Measurements from ENCODE around the gene IL31RA.
"Not testable (repeated sequence)": the region's sequence is repeated elsewhere in the genome, so short reads cannot be mapped to it uniquely, and the experiment has no call there.

IL31RA gene

DNA sequence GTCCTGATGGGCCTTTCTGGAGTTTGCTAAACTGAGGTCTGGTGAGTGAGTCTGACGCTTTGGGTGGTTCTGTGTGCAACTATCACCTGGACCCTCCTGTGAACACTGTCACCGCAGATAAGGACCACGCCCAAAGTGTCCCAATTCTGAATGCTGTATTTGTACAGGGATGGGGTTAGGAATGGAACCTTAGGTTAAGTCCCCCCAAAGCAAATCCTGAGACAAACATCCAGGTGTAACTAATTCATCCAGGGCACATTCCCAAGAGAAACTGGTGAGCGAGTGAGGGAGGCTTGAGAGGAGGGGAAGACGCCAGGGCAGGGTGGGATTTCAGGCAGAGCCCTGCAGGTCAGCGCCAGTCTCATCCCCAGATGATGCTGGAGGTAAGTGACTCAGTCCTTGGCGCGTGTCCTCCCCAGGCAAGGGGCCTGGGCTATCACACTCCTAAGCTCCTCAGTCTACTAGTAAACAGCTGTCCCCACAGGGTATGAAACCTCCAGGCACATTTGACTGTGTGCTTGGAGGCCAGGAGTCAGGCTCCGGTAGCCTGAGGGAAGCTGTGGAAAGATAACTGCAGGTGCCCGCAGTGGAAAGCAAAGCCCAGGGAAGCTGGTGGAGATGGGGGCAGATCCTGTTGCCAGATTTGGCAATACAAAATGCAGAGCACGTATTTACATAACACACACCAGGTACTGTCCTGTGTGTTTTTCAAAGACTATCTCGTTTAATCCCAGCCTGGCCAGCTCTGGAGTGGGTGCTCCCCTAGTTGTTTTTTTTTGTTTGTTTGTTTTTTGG, 76.9 kb downstream of the IL31RA start:
- no peak for DNase-seq

DNA sequence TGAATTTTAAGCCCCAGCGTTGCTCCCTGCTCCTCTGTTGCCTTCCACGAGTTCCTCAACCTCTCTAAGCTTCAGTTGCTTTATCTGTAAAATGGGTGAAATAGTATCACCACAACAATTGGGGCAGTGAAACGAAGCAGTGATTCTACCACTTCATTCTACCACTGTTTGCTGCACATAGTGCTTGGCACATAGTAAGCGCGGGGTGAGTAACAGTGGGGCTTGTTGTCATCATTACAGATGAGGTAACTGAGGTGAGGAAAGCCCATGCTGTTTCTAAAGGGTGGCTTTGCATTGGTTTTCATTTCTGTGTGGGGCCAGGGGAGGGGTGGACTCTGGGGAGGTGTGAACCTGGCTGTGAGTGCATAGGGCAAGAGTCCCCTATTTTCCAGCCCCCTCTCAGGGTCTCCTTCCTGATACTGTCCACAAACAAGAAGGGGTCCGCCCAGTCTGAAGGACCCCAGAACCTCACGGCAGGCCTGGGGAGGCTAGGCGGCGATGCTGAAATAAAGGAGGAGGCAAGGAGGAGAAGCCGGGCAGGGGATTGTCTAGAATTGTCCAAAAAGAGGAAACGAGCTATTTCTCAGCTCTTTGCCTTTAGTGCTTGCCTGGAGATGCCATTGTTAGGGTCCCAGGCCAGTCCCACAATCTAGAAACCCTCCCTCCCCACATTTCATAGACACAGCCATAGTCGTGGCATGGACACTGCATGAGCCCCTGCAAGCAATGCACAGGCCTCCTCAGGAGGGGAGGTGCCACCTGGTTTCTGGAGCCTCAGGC, 78.1 kb downstream of the IL31RA start:
- no peak for DNase-seq

DNA sequence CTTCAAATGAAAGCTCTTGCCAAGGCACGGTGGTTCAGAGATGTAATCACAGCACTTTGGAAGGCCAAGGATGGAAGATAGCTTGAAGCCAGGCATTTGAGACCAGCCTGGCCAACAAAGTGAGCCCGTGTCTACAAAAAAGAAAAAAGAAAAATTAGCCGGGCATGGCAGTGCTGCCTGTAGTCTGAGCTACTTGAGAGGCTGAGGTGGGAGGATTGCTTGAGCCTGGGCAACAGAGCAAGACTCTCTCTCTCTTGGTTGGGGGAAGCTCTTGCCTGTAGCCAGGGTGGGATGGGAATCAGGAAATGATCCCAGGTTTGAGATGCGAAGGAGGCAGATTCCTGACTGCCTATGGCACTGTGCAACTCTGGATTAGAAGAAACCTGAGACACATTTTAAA, 81.5 kb downstream of the IL31RA start:
- DNase-seq, result no peak

DNA sequence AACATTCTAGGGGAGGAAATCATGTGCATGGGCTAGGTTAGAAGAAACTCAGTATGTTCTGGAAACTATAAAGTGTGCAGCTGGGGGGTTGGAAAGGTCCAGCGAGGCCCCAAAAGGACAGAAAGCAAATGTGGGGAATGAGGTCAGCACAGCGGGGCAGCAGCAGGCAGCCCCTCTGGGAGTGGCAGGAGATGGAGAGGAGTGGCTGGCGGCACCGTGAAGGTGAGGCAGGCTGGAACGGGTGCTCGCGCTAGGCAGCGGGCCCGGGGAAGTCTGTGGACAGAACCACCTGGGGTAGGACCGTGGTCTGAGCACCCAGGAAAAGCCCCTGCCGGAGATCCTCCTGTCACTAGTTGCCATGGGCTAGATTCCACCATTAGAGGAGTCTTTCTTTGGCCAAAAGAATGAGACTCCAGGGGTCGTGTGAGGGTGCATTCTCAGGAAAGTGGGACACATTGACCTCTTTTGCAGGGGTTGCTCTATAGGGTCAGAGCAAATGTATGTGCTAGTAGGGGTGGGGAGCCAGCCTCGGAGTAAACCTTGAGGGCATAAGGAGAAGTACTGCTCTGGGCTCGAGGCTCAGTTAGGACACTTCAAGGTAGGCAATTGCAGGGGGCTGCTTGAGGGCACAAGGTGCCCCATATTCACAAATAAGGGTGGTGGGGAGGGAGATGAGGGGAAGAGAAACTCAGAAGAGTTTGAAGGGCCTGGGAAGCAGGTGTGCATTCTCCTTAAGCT, 82.4 kb downstream of the IL31RA start:
- no peak for DNase-seq

DNA sequence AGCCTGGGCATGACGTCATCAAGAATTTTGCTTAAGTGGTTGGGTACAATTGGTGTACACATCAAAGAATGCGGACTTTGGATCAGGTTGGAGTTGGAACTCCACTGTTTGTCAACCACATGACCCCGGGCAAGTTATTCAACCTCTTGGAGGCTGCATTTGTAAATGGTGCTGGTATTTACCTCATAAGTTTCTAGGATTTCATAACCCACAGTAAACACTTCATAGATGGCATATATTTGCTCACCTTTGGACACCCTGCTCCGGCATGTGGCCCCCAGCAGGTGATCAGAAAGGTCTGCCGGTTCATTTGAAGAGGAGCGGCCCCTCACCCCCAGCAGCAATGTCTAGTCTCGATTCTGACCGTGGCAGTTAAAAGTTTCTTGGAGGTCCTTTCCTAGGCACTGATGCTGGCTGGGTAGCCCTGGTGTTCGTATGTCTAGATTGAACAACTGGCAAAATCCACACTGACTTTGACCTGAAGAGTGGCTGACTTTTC, 83.0 kb downstream of the IL31RA start:
- no peak for DNase-seq

DNA sequence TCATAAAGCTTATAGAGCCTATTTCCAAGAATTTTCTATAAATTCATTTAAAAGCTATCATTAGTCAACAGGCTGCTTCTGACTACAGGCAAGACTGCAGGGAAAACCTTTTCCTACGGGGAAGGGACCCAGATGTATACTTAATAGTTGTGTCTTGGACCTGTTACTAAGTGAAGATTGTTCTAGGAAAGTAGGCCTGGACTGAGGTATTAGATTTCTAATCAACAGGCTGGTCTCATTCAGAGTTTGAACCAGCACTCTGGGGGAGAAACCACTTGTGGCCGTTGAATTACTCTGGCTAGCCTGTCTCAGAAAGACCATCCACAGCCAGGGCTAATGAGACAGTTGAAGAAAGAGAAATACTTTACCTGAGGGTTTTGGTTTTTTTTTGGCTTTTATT, 83.6 kb downstream of the IL31RA start:
- no peak for DNase-seq

DNA sequence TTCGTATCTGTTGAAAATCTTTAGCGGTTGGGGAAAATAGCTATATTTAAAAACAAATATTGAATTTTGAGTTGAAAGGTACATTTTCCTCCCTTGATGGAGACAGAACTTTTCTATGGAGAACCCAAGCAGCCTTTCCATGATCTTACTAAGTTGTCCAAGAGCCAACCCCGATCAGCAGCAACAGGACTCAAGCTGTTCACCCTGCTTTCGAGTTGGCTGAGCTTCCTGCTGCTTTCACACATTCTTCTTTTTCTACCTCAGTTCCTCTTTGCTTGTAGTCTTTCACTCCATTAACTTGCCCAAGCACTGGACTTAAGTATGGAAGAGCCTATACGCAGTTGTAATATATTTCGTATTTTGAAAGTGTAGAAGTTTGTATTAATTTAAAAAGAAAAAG, 84.2 kb downstream of the IL31RA start:
- DNase-seq, result peak in 1 of 14 donors; percentile 23

DNA sequence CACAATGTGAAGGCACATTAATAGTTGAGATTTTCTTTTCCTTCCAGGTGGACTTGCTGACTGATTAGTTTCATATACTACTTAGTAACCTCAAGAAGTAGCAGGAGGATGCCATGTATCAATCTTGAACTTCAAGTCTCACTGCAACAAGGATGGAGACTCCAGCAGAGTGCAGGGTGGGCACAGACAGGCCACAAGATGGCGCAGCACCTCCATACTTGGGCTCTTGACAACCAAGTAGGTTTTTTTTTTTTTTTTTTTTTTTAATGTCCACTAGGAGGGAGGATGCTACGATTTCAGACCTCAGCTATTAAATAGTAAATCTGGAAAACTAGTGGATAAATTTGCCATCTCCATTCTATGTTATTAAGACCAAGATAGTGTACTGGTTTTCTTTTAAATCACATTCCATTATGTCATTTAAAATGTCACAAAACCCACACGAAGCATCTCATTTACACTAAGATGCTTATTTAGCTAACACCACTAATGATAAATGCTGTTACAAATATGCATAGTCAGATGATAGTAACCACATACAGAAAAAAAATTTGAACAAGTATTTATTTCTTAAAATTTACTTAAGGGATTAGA, 85.0 kb downstream of the IL31RA start:
- DNase-seq, result peak in 10 of 14 donors; percentile 8 to 69 (median 39)

DNA sequence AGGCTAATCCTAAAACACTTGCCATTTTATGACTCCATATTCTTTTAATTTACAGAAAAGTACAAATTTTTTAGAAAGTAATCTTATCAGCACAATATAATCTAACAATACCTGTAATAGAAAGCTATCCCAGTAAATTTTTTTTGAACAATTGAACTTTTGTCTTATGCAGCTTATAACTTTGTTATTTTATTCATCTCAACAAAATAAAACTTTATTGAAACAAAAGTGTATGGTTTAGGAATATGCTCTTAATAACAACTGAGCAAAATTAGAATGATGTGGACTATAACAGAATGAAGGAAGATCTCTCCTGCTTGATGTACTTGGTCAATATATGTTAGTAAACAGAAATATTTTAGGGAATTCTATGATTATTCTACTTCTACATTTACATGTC, 86.4 kb downstream of the IL31RA start:
- DNase-seq, result not testable (repeated sequence)

DNA sequence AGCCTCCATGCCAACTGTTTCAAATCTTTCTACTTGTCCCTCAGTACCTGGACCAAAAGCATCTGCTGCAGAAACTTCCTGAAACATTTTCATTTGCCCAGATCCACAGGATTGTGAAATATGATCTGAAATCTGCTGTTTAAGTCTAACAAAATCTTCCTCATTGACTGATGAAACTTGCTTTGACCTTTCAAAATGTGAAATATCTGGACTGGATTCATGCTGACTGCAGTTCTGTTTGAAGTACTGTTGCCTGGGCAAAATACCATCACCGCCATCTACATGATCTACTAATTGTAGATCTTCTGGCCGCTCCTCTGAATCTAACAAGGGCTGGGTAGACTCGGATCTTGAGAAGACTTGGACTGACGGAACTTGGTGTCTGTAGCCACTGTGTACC, 90.0 kb downstream of the IL31RA start:
- DNase-seq, result not testable (repeated sequence)

DNA sequence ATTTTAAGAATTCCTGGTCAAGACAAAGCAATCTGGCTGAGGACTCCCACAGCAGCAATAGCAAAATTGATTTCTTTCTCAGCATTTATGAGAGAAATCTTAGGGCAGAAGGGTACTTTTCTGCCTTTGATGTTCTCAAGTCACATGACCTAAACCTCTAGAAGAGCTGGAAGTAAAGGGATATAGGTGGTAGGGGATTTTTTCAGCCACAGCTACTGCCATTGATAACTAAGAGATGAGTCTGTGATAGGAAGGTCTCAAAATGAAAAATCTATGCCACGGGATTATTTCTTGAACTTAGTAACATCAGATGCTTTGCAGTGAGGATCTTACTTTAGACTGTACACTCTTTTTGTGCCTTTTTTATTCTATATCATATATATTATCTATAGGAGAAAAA, 108.1 kb downstream of the IL31RA start:
- no peak for DNase-seq

DNA sequence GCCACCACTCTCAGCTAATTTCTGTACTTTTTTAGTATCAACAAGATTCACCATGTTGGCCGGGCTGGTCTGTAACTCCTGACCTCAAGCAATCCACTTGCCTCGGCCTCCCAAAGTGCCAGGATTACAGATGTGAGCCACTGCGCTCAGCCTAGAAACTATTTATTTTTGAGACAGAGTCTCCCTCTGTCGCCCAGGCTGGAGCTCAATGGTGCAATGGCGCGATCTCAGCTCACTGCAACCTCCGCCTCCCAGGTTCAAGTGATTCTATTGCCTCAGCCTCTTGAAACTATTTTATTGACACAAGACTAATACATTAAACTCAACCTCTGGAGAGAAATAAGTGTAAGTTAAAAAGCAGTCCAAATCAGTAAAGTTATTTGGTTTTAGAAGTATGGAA, 109.6 kb downstream of the IL31RA start:
- DNase-seq, result no peak

DNA sequence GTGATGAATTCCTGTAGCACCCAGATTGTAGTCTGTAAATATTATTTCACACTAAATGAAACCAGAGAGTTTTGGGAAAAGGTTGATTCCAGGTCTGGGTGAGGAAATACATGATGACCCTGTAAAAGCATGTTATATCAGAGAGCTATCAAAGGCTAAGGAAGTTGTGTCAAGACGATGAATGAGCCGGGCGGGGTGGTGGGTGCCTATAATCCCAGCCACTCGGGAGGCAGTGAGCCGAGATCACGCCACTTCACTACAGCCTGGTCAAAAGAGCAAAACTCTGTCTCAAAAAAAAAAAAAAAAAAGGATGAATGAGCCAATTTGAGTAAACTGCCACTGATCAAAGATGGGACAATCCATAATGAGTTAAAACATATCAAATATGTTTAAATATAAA, 114.4 kb downstream of the IL31RA start:
- DNase-seq, result no peak

DNA sequence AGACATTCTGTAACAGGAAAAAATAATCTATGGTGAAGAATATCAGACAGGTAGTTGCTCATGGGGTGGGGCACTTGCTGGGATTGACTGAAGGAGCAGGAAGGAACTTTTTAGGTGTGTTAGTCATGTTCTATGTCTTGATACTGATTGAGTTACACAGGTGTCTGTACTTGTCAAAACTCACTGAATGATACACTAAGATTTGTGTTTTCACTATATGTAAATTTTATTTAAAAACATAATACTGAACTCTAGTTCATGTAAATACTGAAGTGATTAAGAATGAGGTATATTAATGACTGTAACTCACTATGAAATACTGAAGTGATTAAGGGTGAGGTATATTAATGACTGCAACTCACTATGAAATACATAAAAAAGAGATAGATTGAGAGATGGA, 115.1 kb downstream of the IL31RA start:
- DNase-seq, result no peak

DNA sequence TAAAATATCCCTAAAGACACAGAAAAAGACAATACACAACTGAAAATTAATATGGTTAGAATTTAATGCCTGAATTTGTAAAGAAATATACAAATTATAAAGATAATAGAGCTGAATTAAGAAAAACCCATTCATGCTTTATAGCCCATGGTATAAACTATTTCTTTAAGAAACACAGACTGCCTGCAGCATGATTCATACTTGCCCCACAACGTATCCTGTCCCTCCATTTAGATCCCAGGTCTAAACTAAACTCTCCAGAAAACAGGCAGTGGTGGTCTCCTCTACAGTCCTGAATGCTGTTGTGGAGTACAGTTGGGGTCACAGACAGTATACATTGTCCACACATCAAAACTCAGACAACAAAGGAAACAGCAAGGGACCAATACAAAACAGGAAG, 118.8 kb downstream of the IL31RA start:
- DNase-seq, result no peak
